HEK293 (cell line): ENCODE data around the gene FZD1.

ENCODE experiments used
- CTCF ChIA-PET: fragments of 350-600 bp; formaldehyde crosslinking; extraction: SDS; loops from one replicate; lab custom pipeline; 2021; ENCODE audit warnings: antibody characterized with exemption; lab: Yijun Ruan, JAX
- POLR2A ChIA-PET: fragments of 300-600 bp; formaldehyde crosslinking; extraction: SDS; loops from one replicate; lab custom pipeline; 2020; ENCODE audit warnings: antibody characterized with exemption, inconsistent platforms; lab: Yijun Ruan, JAX
- H3K27ac ChIP-seq: fragments of 200-500 bp; sonication (Bioruptor generic); 2 replicates; pipeline ENCODE4 v1.5.1; 2014; ENCODE audit warnings: low read depth, low read length, control low read depth, inconsistent platforms; ENCODE audit errors: extremely low read depth
- H3K36me3 ChIP-seq, 2 experiments: fragments of 200-500 bp in 1 of 2; sonication (Bioruptor generic) in 1 of 2; 1 replicate in 1 of 2; 2 replicates in 1 of 2; pipeline ENCODE4 v1.5.1; 2014 to 2017; ENCODE audit warnings: inconsistent platforms in 2 of 2, low read length in 2 of 2; ENCODE audit not compliant: control insufficient read depth in 2 of 2, insufficient read depth in 1 of 2
- H3K4me1 ChIP-seq: fragments of 200-500 bp; sonication (Bioruptor generic); 2 replicates; pipeline ENCODE4 v1.5.1; 2014; ENCODE audit warnings: mild to moderate bottlenecking, low read length, inconsistent platforms; ENCODE audit not compliant: control insufficient read depth, insufficient read depth
- H3K4me3 ChIP-seq: 2 replicates; pipeline ENCODE4 v1.5.1; 2011; ENCODE audit warnings: low read depth, mild to moderate bottlenecking, control low read depth, low read length, moderate library complexity
- H3K9me3 ChIP-seq: fragments of 200-500 bp; sonication (Bioruptor generic); 2 replicates; pipeline ENCODE4 v1.5.1; 2014; ENCODE audit warnings: low read depth, low read length, inconsistent platforms; ENCODE audit not compliant: control insufficient read depth, insufficient read depth
- PATZ1 ChIP-seq: fragments of 450-650 bp; formaldehyde crosslinking; IDR thresholded peaks from 2 replicates; pipeline ENCODE4 v1.5.1; 2016; ENCODE audit warnings: missing biosample characterization, missing genetic modification characterization
- PBX3 ChIP-seq: sonication (generic); formaldehyde crosslinking; IDR thresholded peaks from 2 replicates; pipeline ENCODE4 v1.8.1; 2022; ENCODE audit warnings: mild to moderate bottlenecking, moderate library complexity, missing genetic modification reagents
- PRDM10 ChIP-seq: fragments of 450-650 bp; formaldehyde crosslinking; IDR thresholded peaks from 2 replicates; pipeline ENCODE4 v1.5.1; 2016; ENCODE audit warnings: missing biosample characterization, missing genetic modification characterization
- ZBTB11 ChIP-seq: fragments of 450-650 bp; formaldehyde crosslinking; conservative IDR thresholded peaks from 2 replicates; pipeline ENCODE4 v1.5.1; 2016; ENCODE audit warnings: low read depth, missing biosample characterization, missing genetic modification characterization
- ZBTB17 ChIP-seq: fragments of 450-650 bp; formaldehyde crosslinking; IDR thresholded peaks from 2 replicates; pipeline ENCODE4 v1.5.1; 2016; ENCODE audit warnings: missing biosample characterization, missing genetic modification characterization
- ZBTB20 ChIP-seq: fragments of 450-650 bp; formaldehyde crosslinking; IDR thresholded peaks from 2 replicates; pipeline ENCODE4 v1.5.1; 2016; ENCODE audit warnings: missing biosample characterization, missing genetic modification characterization
- ZBTB26 ChIP-seq: fragments of 450-650 bp; formaldehyde crosslinking; optimal IDR thresholded peaks from 2 replicates; pipeline ENCODE3; 2016; ENCODE audit warnings: missing biosample characterization, mild to moderate bottlenecking, missing genetic modification characterization
- ZBTB6 ChIP-seq: fragments of 450-650 bp; formaldehyde crosslinking; IDR thresholded peaks from 2 replicates; pipeline ENCODE4 v1.5.1; 2017; ENCODE audit warnings: missing biosample characterization, missing genetic modification characterization
- ZBTB8A ChIP-seq: fragments of 450-650 bp; formaldehyde crosslinking; IDR thresholded peaks from 2 replicates; pipeline ENCODE4 v1.5.1; 2016; ENCODE audit warnings: missing biosample characterization, missing genetic modification characterization
- ZFP37 ChIP-seq: fragments of 450-650 bp; formaldehyde crosslinking; IDR thresholded peaks from 2 replicates; pipeline ENCODE4 v1.5.1; 2016; ENCODE audit warnings: missing biosample characterization, missing genetic modification characterization
- ZIC2 ChIP-seq: fragments of 450-650 bp; formaldehyde crosslinking; IDR thresholded peaks from 2 replicates; pipeline ENCODE4 v1.5.1; 2016; ENCODE audit warnings: missing biosample characterization, missing genetic modification characterization
- ZNF146 ChIP-seq: fragments of 450-650 bp; formaldehyde crosslinking; IDR thresholded peaks from 2 replicates; pipeline ENCODE4 v1.5.1; 2016; ENCODE audit warnings: missing biosample characterization, missing genetic modification characterization
- ZNF2 ChIP-seq: fragments of 450-650 bp; formaldehyde crosslinking; IDR thresholded peaks from 2 replicates; pipeline ENCODE4 v1.5.1; 2016; ENCODE audit warnings: missing biosample characterization, missing genetic modification characterization
- ZNF24 ChIP-seq: fragments of 450-650 bp; formaldehyde crosslinking; IDR thresholded peaks from 2 replicates; pipeline ENCODE4 v1.5.1; 2016; ENCODE audit warnings: missing biosample characterization, missing genetic modification characterization
- ZNF335 ChIP-seq: fragments of 450-650 bp; formaldehyde crosslinking; conservative IDR thresholded peaks from 2 replicates; pipeline ENCODE4 v1.5.1; 2016; ENCODE audit warnings: missing biosample characterization, missing genetic modification characterization
- ZNF423 ChIP-seq: fragments of 450-650 bp; formaldehyde crosslinking; IDR thresholded peaks from 2 replicates; pipeline ENCODE4 v1.5.1; 2016; ENCODE audit warnings: missing biosample characterization, missing genetic modification characterization
- ZNF449 ChIP-seq: fragments of 450-650 bp; formaldehyde crosslinking; IDR thresholded peaks from 2 replicates; pipeline ENCODE4 v1.5.1; 2017; ENCODE audit warnings: missing biosample characterization, mild to moderate bottlenecking, missing genetic modification characterization, moderate library complexity
- ZNF548 ChIP-seq: fragments of 450-650 bp; formaldehyde crosslinking; IDR thresholded peaks from 2 replicates; pipeline ENCODE4 v1.5.1; 2016; ENCODE audit warnings: missing biosample characterization, missing genetic modification characterization
- ZNF600 ChIP-seq: fragments of 450-650 bp; formaldehyde crosslinking; IDR thresholded peaks from 2 replicates; pipeline ENCODE4 v1.5.1; 2016; ENCODE audit warnings: missing biosample characterization, missing genetic modification characterization
- ZNF610 ChIP-seq: fragments of 450-650 bp; formaldehyde crosslinking; IDR thresholded peaks from 2 replicates; pipeline ENCODE4 v1.5.1; 2016; ENCODE audit warnings: missing biosample characterization, missing genetic modification characterization, borderline replicate concordance
- ZNF654 ChIP-seq: fragments of 450-650 bp; formaldehyde crosslinking; IDR thresholded peaks from 2 replicates; pipeline ENCODE4 v1.5.1; 2016; ENCODE audit warnings: low read depth, missing biosample characterization, missing genetic modification characterization
- ZNF785 ChIP-seq: fragments of 450-650 bp; formaldehyde crosslinking; IDR thresholded peaks from 2 replicates; pipeline ENCODE4 v1.5.1; 2016; ENCODE audit warnings: missing biosample characterization, missing genetic modification characterization
- ZSCAN16 ChIP-seq: fragments of 450-650 bp; formaldehyde crosslinking; IDR thresholded peaks from 2 replicates; pipeline ENCODE4 v1.5.1; 2016; ENCODE audit warnings: missing biosample characterization, missing genetic modification characterization

The FZD1 gene

GRCh38 chr7:91264924-91265681 is 870 bp downstream of the FZD1 start:
- Histone ChIP-seq H3K27ac (peak overlapping the region; percentile 95), H3K4me1 (no peaks in the 10 kb centered on the region), H3K36me3 (peaks cover 0 to 8% of the 10 kb centered on the region in 2 experiments; a peak in 1 of 3 replicates), H3K4me3 (peak overlapping the region; percentile 75), H3K9me3 (no peaks in the 10 kb centered on the region)
- TF ChIP-seq ZBTB11 (tag by site-specific recombination) (peak; percentile 66; the same call in 1 of the 2 replicates), ZBTB26 (tag by site-specific recombination) (peak; percentile 69), ZFP37 (tag by site-specific recombination) (no peak), ZIC2 (tag by site-specific recombination) (no peak), ZNF610 (tag by site-specific recombination) (peak; percentile 84), ZNF423 (tag by site-specific recombination) (no peak), ZNF24 (tag by site-specific recombination) (no peak), ZNF2 (tag by site-specific recombination) (peak; percentile 21; the same call in 1 of the 2 replicates), PATZ1 (tag by site-specific recombination) (no peak), ZBTB20 (tag by site-specific recombination) (peak; percentile 61; the same call in 1 of the 2 replicates), ZBTB8A (tag by site-specific recombination) (peak; percentile 46; the same call in 1 of the 2 replicates), ZNF449 (tag by site-specific recombination) (peak; percentile 80), ZNF600 (tag by site-specific recombination) (peak; percentile 69), ZNF335 (tag by site-specific recombination) (peak; percentile 51), ZBTB17 (tag by site-specific recombination) (0 out of 2 replicates have a peak, but pooled peaks have one; percentile 26), ZNF654 (tag by site-specific recombination) (no peak), PBX3 (CRISPR knock-in tag) (peak; percentile 54; the same call in 1 of the 2 replicates), ZNF548 (tag by site-specific recombination) (no peak), PRDM10 (tag by site-specific recombination) (peak; percentile 82), ZNF785 (no peak), ZSCAN16 (tag by site-specific recombination) (no peak), ZNF146 (tag by site-specific recombination) (no peak), ZBTB6 (tag by site-specific recombination) (peak; percentile 94)
- CTCF ChIA-PET: no interaction called here
- POLR2A ChIA-PET: no interaction called here
